ENCODE results near the gene DEFB113. TPM values are rescaled to one million over a fixed set of nuclear protein-coding genes. Genes with fewer than 3 reads are reported as not detected.

DEFB113 gene
- polyA plus RNA-seq, 3 donors, result not detected

GRCh38 chr6:49966334-49966733 is 3.1 kb downstream of the DEFB113 start:
- Mint-ChIP-seq H3K4me1 (no peaks in the 10 kb centered on the region), H3K9me3 (peaks cover 0 to 1% (median 0%) of the 10 kb centered on the region in 7 donors), H3K27ac (no peak overlapping the region), H3K4me3 (no peak overlapping the region), H3K27me3 (ENCODE audit: low read depth in 3 of 3) (no peaks in the 10 kb centered on the region), H3K36me3 (no peaks in the 10 kb centered on the region)
- H4K20me1 ChIP-seq (ENCODE audit: insufficient read depth, low read length), result no peaks in the 10 kb centered on the region
- H3K36me3 ChIP-seq (replicated peaks in 1 of 2; ENCODE audit: control insufficient read depth in 1 of 2, insufficient read depth in 2 of 2, low read length in 2 of 2), result no peaks in the 10 kb centered on the region
- no peak overlapping the region for H3K4me3 ChIP-seq (replicated peaks in 1 of 3; ENCODE audit: low read depth in 2 of 3, low read length in 3 of 3)
- no peak overlapping the region for H3K27ac ChIP-seq (ENCODE audit: low read depth in 1 of 2, low read length in 2 of 2)
- H3K4me1 ChIP-seq (ENCODE audit: control insufficient read depth in 1 of 2, insufficient read depth in 2 of 2, low read length in 2 of 2), result no peaks in the 10 kb centered on the region
- TF ChIP-seq, protein P1, sequence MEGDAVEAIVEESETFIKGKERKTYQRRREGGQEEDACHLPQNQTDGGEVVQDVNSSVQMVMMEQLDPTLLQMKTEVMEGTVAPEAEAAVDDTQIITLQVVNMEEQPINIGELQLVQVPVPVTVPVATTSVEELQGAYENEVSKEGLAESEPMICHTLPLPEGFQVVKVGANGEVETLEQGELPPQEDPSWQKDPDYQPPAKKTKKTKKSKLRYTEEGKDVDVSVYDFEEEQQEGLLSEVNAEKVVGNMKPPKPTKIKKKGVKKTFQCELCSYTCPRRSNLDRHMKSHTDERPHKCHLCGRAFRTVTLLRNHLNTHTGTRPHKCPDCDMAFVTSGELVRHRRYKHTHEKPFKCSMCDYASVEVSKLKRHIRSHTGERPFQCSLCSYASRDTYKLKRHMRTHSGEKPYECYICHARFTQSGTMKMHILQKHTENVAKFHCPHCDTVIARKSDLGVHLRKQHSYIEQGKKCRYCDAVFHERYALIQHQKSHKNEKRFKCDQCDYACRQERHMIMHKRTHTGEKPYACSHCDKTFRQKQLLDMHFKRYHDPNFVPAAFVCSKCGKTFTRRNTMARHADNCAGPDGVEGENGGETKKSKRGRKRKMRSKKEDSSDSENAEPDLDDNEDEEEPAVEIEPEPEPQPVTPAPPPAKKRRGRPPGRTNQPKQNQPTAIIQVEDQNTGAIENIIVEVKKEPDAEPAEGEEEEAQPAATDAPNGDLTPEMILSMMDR (IDR thresholded peaks at IDR 0.05), result no peak
- H3K9me3 ChIP-seq (replicated peaks in 1 of 2; ENCODE audit: control insufficient read depth in 1 of 2, insufficient read depth in 1 of 2, low read length in 2 of 2), result no peaks in the 10 kb centered on the region
- H2AFZ ChIP-seq (ENCODE audit: insufficient read depth, low read depth, low read length, poor library complexity, severe bottlenecking), result no peak overlapping the region
- no peak overlapping the region for H3K4me2 ChIP-seq (replicated peaks; ENCODE audit: extremely low read depth, low read length, poor library complexity, severe bottlenecking)
- no peaks in the 10 kb centered on the region for H3K27me3 ChIP-seq (ENCODE audit: control insufficient read depth in 2 of 2, insufficient read depth in 2 of 2, low read length in 2 of 2)
- H3K9ac ChIP-seq (ENCODE audit: insufficient read depth, low read length, poor library complexity, severe bottlenecking), result no peak overlapping the region
- no peaks in the 10 kb centered on the region for H3K79me2 ChIP-seq (ENCODE audit: insufficient read depth, low read length)
- WGBS (ENCODE audit: insufficient coverage), result no CpG with 5 or more reads among the region's 2 CpGs
- DNase-seq, result no peak
- intact Hi-C loops (cut with micrococcal nuclease), result no loop called here

DNA sequence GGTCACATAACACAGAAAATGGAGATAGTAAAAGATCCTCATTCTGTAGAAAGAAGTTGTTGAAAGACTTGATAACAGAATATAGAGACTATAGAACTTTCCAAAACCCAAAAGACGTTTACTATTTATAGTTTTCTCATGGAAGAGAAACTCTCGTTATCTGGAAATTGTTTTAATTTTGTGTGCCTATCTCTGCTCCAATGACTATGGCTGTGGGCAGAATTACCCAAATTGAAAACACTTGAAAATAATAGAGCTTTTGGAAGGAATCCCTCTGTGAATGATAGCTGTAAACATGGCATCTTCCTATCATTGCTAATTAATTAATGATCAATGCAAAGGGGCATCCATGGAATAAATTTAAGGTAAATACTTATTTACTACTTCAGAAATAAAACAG is 5.4 kb downstream of the DEFB113 start, which contains the start of gene DEFB114:
Gene DEFB114 (minus strand): TSS at position 101 of the 400 bp plus-strand sequence. CDS start 59 bp downstream, at position 42.
- no peaks in the 10 kb centered on the region for H3K36me3 ChIP-seq (replicated peaks in 1 of 2; ENCODE audit: control insufficient read depth in 1 of 2, insufficient read depth in 2 of 2, low read length in 2 of 2)
- H3K4me1 ChIP-seq (ENCODE audit: control insufficient read depth in 1 of 2, insufficient read depth in 2 of 2, low read length in 2 of 2), result no peaks in the 10 kb centered on the region
- H3K9ac ChIP-seq (ENCODE audit: insufficient read depth, low read length, poor library complexity, severe bottlenecking), result no peak within 1 kb of the TSS
- no peaks in the 10 kb centered on the region for H3K27me3 ChIP-seq (ENCODE audit: control insufficient read depth in 2 of 2, insufficient read depth in 2 of 2, low read length in 2 of 2)
- WGBS (ENCODE audit: insufficient coverage), result no CpG with 5 or more reads among the region's 2 CpGs
- no peak within 1 kb of the TSS for H3K27ac ChIP-seq (ENCODE audit: low read depth in 1 of 2, low read length in 2 of 2)
- intact Hi-C loops (cut with micrococcal nuclease), result no loop called here
- H3K9me3 Mint-ChIP-seq, result peaks cover 0 to 1% (median 0%) of the 10 kb centered on the region in 7 donors
- no peaks in the 10 kb centered on the region for H3K27me3 Mint-ChIP-seq (ENCODE audit: low read depth in 3 of 3)
- no peaks in the 10 kb centered on the region for H3K36me3 Mint-ChIP-seq
- no peak within 1 kb of the TSS for H2AFZ ChIP-seq (ENCODE audit: insufficient read depth, low read depth, low read length, poor library complexity, severe bottlenecking)
- TF ChIP-seq, protein P1 (IDR thresholded peaks at IDR 0.05), result no peak
- H3K27ac Mint-ChIP-seq, result no peak within 1 kb of the TSS
- DNase-seq, result no peak
- no peaks in the 10 kb centered on the region for H3K4me1 Mint-ChIP-seq
- no peak within 1 kb of the TSS for H3K4me3 Mint-ChIP-seq
- H4K20me1 ChIP-seq (ENCODE audit: insufficient read depth, low read length), result no peaks in the 10 kb centered on the region
- H3K79me2 ChIP-seq (ENCODE audit: insufficient read depth, low read length), result no peaks in the 10 kb centered on the region
- H3K9me3 ChIP-seq (replicated peaks in 1 of 2; ENCODE audit: control insufficient read depth in 1 of 2, insufficient read depth in 1 of 2, low read length in 2 of 2), result no peaks in the 10 kb centered on the region
- H3K4me2 ChIP-seq (replicated peaks; ENCODE audit: extremely low read depth, low read length, poor library complexity, severe bottlenecking), result no peak within 1 kb of the TSS
- no peak within 1 kb of the TSS for H3K4me3 ChIP-seq (replicated peaks in 1 of 3; ENCODE audit: low read depth in 2 of 3, low read length in 3 of 3)

Data from CD14-positive monocyte (primary cell).